HG03342 (cell line): Measurements from ENCODE around the gene ELMO3.
A peak's percentile ranks its signal among the peaks of the same experiment; 100 is the strongest.

ENCODE experiments used
- ATAC-seq: cut with Tn5 transposase; IDR thresholded peaks from one replicate; pipeline ENCODE4 v1.9.1; 2021; ENCODE audit warnings: mild to moderate bottlenecking, moderate library complexity; ENCODE audit not compliant: unreplicated experiment

The ELMO3 gene, protein sequence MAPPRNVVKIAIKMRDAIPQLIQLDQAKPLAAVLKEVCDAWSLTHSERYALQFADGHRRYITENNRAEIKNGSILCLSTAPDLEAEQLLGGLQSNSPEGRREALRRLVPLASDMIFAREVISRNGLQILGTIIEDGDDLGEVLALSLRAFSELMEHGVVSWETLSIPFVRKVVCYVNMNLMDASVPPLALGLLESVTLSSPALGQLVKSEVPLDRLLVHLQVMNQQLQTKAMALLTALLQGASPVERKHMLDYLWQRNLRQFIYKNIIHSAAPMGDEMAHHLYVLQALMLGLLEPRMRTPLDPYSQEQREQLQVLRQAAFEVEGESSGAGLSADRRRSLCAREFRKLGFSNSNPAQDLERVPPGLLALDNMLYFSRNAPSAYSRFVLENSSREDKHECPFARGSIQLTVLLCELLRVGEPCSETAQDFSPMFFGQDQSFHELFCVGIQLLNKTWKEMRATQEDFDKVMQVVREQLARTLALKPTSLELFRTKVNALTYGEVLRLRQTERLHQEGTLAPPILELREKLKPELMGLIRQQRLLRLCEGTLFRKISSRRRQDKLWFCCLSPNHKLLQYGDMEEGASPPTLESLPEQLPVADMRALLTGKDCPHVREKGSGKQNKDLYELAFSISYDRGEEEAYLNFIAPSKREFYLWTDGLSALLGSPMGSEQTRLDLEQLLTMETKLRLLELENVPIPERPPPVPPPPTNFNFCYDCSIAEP

DNA sequence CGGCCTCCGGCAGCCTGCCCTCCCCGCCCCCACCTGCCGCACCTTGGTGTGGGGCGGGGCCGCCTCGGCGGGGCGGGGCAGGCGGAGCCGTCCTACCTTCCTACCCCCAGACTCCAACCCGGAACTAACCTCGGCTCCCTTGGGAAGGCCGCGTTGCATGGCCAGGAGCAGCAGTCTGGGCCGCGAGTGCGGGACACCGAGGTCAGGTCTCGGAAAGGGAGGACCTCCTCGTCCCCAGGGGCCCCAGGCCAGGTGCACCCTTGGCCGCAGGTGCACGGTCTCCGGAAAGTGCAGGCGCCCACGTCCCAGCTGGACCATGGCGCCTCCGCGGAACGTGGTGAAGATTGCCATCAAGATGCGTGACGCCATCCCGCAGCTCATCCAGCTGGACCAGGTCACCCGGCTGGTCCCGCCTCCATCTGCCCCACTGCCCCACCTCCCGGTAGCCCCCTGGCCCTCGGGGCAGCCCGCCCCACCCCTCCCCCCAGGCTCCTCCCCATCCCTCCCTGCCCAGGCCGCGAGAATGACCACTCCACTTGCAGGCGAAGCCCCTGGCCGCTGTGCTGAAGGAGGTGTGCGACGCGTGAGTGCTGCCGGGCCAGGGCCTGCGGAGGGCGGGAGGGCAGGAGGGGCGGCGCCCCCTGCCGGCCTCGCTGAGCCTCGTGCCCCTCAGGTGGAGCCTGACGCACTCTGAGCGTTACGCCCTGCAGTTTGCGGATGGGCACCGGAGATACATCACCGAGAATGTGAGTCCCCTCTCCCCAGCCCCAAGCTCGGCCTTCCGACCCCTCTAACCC, at the start of gene ELMO3:
Gene ELMO3, plus strand, starts transcription at position 121 of the 797 bp plus-strand sequence. Its CDS starts 196 bp downstream, at position 317.
- no peak for ATAC-seq

DNA sequence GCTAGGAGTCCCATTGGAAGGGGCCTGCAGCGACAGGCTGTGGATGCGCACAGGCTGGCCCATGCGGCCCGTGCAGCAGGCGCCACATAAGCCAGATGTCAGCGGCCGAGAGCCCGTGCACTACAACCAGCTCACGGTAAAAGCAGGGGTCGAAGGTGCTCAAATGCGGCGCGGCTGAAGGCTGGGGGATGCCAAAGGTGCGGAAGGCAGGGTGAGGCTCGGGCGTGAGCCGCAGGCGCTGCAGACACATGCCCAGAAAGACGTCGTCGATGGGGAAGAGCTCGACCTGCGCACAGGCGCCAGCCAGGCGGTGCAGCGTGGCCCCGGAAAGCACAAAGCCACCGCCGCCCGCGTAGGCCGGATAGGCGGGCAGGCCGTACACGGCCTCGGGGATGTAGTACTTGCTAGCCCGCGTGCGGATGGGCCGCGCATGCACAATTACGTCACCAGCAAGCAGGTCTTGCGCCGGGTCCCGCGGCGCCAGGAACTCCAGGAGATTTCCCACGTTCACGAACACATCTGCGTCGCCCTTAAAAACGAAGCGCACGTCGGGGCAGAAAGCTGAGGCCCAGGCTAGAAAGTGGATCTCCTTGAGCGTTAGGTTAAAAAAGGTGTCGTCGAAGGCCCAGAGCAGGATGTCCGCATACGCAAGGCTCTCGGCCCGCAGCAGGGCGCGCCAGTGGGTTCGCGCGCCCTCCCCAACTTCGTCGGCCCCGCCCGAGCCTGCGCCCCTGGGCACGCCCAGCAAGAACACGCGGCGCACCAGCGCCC, 49.5 kb upstream of the ELMO3 start:
- no peak for ATAC-seq

DNA sequence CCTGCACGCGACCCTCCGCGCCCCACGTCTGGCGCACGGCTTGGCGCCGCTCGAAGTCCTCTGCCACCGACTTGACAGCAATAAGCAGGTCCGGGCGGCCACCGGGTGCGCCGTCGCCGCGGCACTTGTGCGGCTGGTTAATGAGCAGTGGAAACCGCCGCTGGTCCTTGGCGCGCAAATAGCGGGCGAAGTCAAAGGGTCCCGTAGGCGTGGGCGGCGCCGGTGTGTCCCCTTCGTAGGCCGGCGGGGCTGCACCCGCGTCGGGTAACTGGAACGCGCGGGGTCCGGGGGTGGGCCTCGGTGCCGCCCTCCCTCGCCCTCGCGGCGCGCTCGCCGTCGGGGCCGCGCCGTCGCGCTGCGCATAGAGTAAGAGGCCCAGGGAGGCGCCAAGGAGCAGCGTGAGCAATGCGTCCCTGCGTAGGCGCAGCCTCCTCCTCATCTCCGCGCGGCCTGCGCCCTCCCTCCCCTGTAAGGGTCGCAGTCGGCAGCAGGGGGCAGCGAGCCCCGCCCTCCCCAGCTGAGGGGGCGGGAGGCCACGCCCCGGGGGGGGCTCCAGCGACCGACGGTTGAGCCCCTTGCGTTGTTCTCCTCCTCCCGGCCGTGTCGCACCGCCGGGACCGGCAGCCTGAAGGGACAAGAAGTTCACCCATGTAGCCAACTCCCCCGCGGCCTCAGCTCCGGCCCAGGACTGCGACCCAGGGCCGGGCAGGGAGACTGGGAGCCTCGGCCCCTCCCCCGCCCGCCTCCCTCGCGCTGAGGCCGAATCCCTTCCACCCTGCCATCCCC, 48.7 kb upstream of the ELMO3 start:
- ATAC-seq: peak; percentile 48

DNA sequence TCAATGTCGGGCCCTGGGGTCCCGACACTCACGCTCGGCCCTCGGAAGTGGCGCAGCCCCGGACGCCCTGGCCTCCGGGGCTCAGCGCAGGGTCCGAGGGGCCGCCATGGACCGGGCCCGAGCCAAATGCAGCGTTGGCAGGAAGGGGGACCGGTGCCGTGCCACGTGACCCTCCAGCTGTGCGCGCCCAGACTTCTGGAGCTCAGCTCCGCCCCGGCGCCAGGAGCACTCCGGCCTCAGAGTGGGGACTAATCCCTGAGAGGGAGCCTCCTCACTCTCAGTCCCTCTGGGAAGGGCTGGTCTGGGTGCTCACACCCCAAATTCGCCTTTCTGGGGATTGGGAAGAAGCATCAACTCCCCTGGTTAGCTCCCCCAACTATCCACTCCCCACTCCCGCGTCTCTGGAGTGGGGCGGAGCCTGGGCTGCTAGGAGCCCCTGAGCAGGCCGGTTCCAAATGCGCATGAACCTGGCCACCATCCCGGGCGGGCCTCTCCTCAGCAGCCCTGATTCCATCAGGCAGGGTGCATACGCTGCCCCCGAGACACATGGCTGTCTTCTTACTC, 48.0 kb upstream of the ELMO3 start, which contains the start of gene B3GNT9:
Gene B3GNT9, minus strand, starts transcription at position 166 of the 564 bp plus-strand sequence. CDS start 513 bp downstream, outside the sequence.
- peak; percentile 56 for ATAC-seq

DNA sequence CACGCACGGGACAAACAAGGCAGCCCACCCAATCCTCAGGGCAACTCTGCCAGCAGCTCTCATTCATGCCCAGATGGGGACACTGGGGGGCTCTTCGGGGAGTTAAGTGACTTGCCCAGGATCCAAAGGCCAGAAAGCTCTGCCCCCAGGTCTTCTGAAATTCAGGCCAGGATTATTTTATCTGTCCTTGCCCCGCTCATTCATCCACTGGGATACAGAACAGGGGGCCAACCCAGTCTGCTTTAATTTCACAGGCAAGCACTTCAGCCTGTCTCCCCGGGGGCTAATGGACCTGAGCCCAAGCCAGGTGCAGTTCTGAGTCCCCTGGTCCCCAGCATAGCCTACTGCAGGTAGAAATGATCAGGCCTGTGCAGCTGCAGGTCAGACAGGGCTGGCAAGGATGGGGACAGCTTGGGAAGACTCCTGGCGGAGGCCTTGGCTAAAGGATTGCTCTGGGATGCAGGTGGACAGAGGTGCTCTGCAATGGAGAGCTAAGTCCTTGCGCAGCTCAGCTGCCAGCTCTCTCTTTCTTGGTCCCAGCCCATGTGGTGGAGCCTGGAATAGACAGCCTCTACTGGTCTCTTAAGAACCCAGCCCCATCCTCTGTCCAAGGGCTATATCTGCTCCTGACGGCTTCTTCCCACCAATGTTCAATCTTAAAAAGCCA, 47.4 kb upstream of the ELMO3 start:
- ATAC-seq: no peak

DNA sequence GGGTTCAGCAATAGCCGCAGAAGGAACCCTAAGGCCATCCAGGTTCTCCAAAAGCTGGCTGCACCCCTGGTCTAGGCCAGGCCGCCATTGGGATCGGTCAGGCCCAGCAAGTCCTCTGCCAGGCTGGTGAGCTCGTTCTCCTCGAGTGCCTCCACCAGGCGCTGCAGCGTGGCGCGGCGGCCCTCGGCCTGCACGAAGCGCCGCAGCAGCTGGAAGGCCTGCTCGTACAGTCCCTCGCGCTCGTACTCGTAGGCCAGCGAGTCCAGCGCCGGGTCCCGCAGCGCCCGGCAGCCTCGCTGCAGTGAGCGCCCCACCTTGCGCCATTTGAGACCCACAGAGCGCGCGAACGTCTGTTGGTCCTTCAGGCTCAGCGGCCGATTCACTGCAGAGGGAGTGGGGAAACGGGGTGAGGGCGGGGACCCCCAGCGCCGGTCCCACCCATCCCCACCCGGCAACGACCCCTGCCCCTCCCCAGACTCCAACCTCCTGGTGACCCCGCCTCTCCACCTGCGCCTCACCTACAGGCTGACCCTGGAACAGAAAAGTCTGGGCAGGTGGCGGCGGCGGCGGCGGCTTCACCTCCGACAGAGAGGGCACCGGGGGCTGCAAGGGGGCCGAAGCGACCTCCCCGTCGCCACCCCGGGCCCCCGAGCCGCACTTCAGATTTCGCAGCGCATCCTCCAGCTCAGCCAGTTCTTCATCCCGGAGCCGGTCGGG, 44.2 kb upstream of the ELMO3 start:
- no peak for ATAC-seq

DNA sequence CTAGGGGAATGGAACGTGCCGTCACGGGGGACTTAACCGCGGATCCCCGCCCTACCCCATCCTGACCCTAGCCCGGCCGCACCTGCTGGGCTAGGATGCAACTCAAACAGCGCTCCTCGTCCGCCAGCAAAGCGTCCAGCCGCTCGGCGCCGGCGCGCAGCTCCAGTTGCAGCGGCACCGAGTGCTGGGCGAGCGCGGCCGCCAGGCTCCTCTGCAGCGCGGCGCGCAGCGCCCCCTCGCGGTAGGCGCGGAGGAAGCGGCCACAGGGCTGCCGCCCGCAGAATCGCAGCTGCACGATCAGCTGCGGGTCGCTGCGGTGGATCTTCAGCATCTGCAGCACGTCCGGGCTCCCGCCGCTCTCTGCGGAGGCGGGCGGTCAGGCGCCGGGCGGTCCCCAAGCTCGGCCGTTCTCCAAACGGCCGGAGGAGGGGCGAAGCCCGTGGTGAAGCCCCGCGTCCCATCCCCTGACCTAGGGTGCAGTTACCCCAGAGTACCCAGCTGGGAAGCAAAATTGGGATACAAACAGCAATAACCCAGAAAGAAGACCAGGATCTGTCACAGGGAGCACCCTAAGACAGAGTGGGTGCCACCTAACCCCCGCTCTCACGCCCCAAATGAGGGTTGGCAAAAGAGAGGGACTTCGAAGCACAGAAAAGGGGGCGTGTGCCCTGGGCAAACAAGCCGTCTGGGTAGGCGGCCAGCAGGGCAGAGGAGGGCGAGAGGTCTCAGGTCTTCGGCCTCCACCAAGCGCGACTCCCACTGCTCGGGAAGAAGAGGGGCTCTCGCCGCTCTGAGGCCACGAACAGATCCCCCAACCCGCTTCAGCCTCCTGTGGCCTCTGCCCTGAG, 43.4 kb upstream of the ELMO3 start:
- ATAC-seq: no peak

DNA sequence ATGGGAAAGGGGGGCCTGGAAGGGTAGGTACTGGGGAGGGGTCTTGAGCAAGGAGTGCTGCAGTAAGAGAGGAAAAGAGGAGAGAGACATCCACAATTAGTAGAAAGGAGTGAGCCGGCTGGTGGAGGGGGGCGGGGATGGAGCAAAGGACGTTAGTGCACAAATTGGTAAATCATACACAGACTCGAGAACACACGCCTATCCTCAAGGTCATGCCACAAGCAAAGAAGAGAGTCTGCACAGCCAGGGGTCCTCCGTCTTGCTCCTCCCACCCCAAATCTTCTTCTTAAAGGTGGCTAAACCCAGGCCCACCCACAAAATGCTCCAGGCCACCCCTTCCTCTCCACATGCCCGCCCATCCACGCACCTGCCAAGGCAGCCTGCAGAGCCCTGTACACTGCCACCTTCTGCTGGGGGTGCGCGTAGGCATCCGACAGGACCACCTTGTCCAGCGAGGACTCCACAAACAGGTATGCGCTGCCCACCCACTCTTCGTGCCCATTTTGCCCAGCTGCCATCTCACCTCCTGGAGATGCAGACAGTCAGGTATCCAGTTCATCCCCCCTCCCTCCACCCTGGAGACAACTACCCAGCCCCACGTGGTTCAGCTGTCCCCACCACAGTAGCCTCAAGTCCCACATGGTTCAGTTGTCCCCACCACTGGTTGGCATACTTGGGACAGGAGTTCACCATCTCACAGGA, 42.6 kb upstream of the ELMO3 start:
- no peak for ATAC-seq

DNA sequence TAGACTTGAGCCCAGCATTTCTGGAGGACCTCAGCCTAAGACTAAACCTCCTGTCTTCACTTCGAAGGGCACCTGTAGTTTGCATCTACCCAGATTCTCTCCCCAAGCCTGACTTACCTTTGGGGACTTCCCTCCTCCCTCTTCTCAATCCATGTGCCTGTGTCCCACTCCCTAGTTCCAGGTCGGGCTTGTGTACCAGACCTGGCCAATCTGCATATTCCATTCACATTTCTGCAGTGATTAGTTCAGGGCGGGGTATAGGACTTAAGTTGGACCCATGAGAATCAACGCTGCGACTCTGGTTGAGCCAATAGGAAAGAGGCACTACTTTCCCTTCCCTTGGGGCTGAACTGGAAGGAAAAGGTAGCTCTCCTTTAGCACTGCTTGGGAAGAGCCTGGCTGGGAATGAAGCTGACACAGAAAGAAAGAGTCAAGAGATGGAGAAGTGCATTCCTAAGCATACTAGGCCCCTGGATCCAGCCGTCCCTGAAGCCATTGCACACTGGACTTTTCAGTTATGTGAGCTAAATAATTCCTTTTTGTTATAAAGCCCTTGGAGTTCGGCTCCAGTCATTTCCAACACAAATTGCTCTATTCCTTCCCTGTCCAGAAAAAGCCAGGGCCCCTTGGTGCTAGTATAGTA, 41.7 kb upstream of the ELMO3 start:
- no peak for ATAC-seq

DNA sequence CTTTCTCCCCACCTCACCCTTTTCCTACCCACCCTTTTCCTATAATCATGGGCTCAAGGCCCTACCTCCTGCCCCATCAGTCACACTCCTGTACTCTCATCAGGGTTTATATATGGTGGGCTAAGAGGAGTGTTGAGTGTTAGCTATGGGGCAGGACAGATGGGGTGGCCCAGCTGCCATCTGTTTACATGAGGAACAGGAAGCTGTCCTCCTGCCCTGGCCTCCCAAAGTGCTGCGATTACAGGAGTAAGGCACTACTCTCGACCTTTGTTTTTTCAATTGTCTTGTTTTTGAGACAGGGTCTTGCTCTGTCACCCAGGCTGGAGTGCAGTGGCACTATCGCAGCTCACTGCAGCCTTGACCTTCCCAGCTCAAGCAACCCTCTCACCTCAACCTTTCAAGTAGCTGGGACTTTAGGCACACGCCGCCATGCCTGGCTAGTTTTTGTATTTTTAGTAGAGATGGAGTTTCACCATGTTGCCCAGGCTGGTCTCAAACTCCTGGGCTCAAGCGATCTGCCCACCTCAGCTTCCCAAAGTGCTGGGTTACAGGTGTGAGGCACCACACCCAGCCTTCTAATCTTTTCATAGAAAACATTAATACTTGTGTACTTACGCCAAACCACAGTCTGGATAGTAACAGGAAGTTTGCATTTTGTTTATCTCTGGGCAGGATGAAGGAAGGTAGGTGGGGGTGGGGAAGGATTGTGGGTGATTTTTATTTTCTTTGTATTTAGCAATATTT, 40.9 kb upstream of the ELMO3 start:
- no peak for ATAC-seq

DNA sequence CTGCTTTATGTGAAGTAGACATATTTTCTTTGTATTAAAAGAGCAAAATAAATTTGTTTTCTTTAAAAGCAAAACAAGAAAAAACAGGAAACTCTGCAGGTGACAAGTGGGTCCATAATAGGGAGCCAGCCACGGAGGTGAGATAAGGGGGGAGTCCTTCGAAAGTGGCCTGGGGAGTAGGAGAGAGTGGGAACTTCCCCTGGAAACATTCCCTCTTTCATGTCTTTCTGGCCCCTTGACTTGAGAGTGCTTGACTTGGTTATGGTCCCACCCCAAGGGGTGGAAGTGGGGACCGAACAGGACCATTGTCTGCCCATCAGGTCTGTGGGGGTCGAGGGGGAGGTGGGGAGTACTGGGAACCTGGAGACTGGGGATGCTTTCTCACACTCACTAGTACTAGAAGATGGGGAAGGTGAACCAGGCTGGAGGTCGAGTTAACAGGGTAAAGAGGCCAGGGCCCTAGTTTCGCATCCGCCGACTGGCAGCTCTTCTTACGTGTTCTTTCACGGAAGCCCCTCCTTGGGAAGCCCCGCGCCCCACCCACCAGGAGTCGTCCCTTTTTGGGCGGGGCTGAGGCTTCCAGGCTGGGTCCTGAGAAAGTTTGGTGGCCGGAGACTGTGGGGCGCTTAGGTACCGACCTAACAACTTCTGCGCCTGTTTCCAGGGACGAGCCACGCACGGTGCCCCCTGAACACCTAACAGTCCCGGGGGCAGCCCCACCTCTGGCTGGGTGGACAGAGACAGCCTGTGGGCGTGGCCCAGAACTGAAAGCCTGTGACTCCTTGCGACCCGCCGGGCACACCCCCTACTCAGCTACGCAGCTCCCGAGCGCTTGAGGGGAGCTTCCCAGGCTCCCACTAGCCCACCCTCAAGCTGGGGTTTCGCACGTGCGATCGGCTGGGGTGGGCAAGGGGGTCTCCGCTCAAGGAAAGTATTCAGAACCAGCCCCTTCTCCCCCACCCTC, 40.0 kb upstream of the ELMO3 start:
- ATAC-seq: peak; percentile 31

DNA sequence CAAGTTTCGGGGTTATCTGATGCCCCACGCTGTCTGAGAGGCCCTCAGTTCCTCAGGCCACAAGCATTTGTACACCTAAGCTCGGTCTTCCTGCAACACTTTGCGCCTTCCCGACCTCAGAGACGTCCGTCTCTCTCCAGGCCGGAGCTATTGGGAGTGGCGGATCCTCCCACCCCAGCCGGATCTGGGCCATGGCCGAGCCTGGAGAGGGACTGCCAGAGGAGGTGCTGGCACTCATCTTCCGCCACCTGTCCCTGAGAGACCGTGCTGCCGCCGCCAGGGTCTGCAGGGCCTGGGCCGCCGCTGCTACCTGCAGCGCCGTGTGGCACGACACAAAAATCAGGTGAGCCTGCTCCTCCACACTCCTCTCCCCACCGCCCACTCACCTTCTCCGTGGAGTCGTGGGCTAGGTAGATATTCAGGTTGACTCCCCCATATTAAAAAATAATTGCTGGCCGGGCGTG, 37.3 kb upstream of the ELMO3 start:
- ATAC-seq: no peak

DNA sequence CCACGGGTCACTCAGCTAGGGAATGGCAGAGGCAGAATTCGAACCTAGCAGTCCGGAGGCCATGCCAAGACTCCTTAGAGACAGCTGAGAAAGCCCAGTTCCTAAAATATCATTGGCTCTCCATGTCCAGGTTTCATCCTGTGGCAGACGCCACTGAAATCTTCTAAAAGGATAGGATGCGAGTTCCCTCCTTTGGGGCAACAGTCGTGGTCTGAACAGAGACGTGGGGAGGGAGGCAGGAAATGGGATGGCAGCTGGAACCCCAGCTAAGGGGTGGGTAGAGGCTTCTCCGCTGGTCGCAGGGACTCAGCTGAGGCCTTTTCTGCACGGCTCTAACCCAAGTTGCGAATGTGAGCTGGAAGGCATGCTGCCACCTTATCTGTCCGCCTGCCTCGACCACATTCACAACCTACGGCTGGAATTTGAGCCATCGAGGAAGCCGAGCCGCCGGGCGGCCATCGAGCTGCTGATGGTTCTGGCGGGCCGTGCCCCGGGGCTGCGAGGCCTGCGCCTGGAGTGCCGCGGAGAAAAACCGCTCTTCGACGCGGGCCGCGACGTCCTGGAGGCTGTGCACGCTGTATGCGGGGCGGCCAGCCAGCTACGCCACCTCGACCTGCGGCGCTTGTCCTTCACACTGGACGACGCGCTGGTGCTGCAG, 36.3 kb upstream of the ELMO3 start:
- ATAC-seq: no peak
